ENCODE data around the gene TRPV4. TPM values are rescaled to one million over a fixed set of nuclear protein-coding genes. Genes with fewer than 3 reads are reported as not detected.

The TRPV4 gene
- total and polyA plus RNA-seq, 4 experiments from 2014 or later = 0.17 TPM; not detected in 3

GRCh38 chr12:109816870-109817269, 16.3 kb downstream of the TRPV4 start:
- Mint-ChIP-seq H3K27ac (no peak overlapping the region), H3K9me3 (no peaks in the 10 kb centered on the region), H3K4me3 (no peak overlapping the region), H3K36me3 (no peaks in the 10 kb centered on the region), H3K27me3 (peaks cover 8 to 11% of the 10 kb centered on the region in 2 donors), H3K4me1 (no peaks in the 10 kb centered on the region)
- CTCF ChIA-PET (ENCODE audit: partially characterized antibody) = no interaction called here
- intact Hi-C loops (cut with micrococcal nuclease) = no loop called here
- H3K27ac ChIP-seq (ENCODE audit: low read depth, low read length) = no peak overlapping the region
- no peak for DNase-seq
- H3K4me1 ChIP-seq (ENCODE audit: insufficient read depth, low read length) = no peaks in the 10 kb centered on the region
- H3K36me3 ChIP-seq (ENCODE audit: insufficient read depth, low read length) = no peaks in the 10 kb centered on the region
- no peaks in the 10 kb centered on the region for H3K9me3 ChIP-seq (ENCODE audit: control insufficient read depth in 1 of 2, low read length in 2 of 2)
- no peaks in the 10 kb centered on the region for H3K27me3 ChIP-seq (ENCODE audit: insufficient read depth, low read length)
- H3K4me3 ChIP-seq (ENCODE audit: low read length in 2 of 2) = no peak overlapping the region
- POLR2A ChIA-PET (ENCODE audit: partially characterized antibody) = no interaction called here

GRCh38 chr12:109815757-109816617, 17.2 kb downstream of the TRPV4 start:
- Histone ChIP-seq H3K36me3 (ENCODE audit: insufficient read depth, low read length) (no peaks in the 10 kb centered on the region), H3K9me3 (ENCODE audit: control insufficient read depth in 1 of 2, low read length in 2 of 2) (no peaks in the 10 kb centered on the region), H3K4me1 (ENCODE audit: insufficient read depth, low read length) (no peaks in the 10 kb centered on the region), H3K4me3 (ENCODE audit: low read length in 2 of 2) (no peak overlapping the region), H3K27me3 (ENCODE audit: insufficient read depth, low read length) (no peaks in the 10 kb centered on the region), H3K27ac (ENCODE audit: low read depth, low read length) (no peak overlapping the region)
- CTCF ChIA-PET (ENCODE audit: partially characterized antibody) = interaction anchor here (1.5 to 1.7 kb wide), 2 partner anchors 10 to 29 kb away, joined by 3 to 6 read pairs; no protein-coding TSS in a partner anchor
- intact Hi-C loops (cut with micrococcal nuclease) = no loop called here
- no peak for DNase-seq
- no peak overlapping the region for H3K4me3 Mint-ChIP-seq
- no peaks in the 10 kb centered on the region for H3K36me3 Mint-ChIP-seq
- H3K4me1 Mint-ChIP-seq = no peaks in the 10 kb centered on the region
- POLR2A ChIA-PET (ENCODE audit: partially characterized antibody) = no interaction called here
- no peaks in the 10 kb centered on the region for H3K9me3 Mint-ChIP-seq
- no peak overlapping the region for H3K27ac Mint-ChIP-seq
- H3K27me3 Mint-ChIP-seq = peaks cover 6 to 11% of the 10 kb centered on the region in 2 donors

- H3K27ac ChIP-seq (ENCODE audit: low read depth, low read length) = no peak overlapping the region
- H3K4me3 ChIP-seq (ENCODE audit: low read length in 2 of 2) = no peak overlapping the region
- no peaks in the 10 kb centered on the region for H3K4me1 ChIP-seq (ENCODE audit: insufficient read depth, low read length)
- Mint-ChIP-seq H3K4me3 (no peak overlapping the region), H3K36me3 (no peaks in the 10 kb centered on the region), H3K27me3 (peaks cover 6 to 11% of the 10 kb centered on the region in 2 donors), H3K27ac (no peak overlapping the region), H3K4me1 (no peaks in the 10 kb centered on the region), H3K9me3 (no peaks in the 10 kb centered on the region)
- intact Hi-C loops (cut with micrococcal nuclease) = no loop called here
- no peaks in the 10 kb centered on the region for H3K9me3 ChIP-seq (ENCODE audit: control insufficient read depth in 1 of 2, low read length in 2 of 2)
- H3K36me3 ChIP-seq (ENCODE audit: insufficient read depth, low read length) = no peaks in the 10 kb centered on the region
- DNase-seq = no peak
- CTCF ChIA-PET (ENCODE audit: partially characterized antibody) = interaction anchor here (1.5 to 1.7 kb wide), 2 partner anchors 9 to 30 kb away, joined by 3 to 6 read pairs; no protein-coding TSS in a partner anchor
- POLR2A ChIA-PET (ENCODE audit: partially characterized antibody) = no interaction called here
- H3K27me3 ChIP-seq (ENCODE audit: insufficient read depth, low read length) = no peaks in the 10 kb centered on the region
Observed at GRCh38 chr12:109815225-109815624, 18.0 kb downstream of the TRPV4 start.

GRCh38 chr12:109814600-109815150, 18.5 kb downstream of the TRPV4 start:
- ChIA-PET POLR2A (ENCODE audit: partially characterized antibody) (no interaction called here), CTCF (ENCODE audit: partially characterized antibody) (interaction anchor here (1.7 kb wide), 1 partner anchor 9 kb away, joined by 6 read pairs; no protein-coding TSS in a partner anchor)
- H3K4me3 Mint-ChIP-seq = no peak overlapping the region
- no peak overlapping the region for H3K27ac Mint-ChIP-seq
- H3K27ac ChIP-seq (ENCODE audit: low read depth, low read length) = no peak overlapping the region
- H3K36me3 ChIP-seq (ENCODE audit: insufficient read depth, low read length) = no peaks in the 10 kb centered on the region
- peaks cover 6 to 9% of the 10 kb centered on the region in 2 donors for H3K27me3 Mint-ChIP-seq
- no peaks in the 10 kb centered on the region for H3K9me3 Mint-ChIP-seq
- no peaks in the 10 kb centered on the region for H3K9me3 ChIP-seq (ENCODE audit: control insufficient read depth in 1 of 2, low read length in 2 of 2)
- H3K4me1 ChIP-seq (ENCODE audit: insufficient read depth, low read length) = no peaks in the 10 kb centered on the region
- intact Hi-C loops (cut with micrococcal nuclease) = no loop called here
- no peaks in the 10 kb centered on the region for H3K36me3 Mint-ChIP-seq
- no peak overlapping the region for H3K4me3 ChIP-seq (ENCODE audit: low read length in 2 of 2)
- DNase-seq = no peak
- H3K4me1 Mint-ChIP-seq = no peaks in the 10 kb centered on the region
- no peaks in the 10 kb centered on the region for H3K27me3 ChIP-seq (ENCODE audit: insufficient read depth, low read length)

- intact Hi-C loops (cut with micrococcal nuclease) = no loop called here
- Histone ChIP-seq H3K27ac (ENCODE audit: low read depth, low read length) (no peak overlapping the region), H3K4me1 (ENCODE audit: insufficient read depth, low read length) (no peaks in the 10 kb centered on the region), H3K9me3 (ENCODE audit: control insufficient read depth in 1 of 2, low read length in 2 of 2) (no peaks in the 10 kb centered on the region), H3K27me3 (ENCODE audit: insufficient read depth, low read length) (no peaks in the 10 kb centered on the region), H3K4me3 (ENCODE audit: low read length in 2 of 2) (no peak overlapping the region), H3K36me3 (ENCODE audit: insufficient read depth, low read length) (no peaks in the 10 kb centered on the region)
- peaks cover 3 to 6% of the 10 kb centered on the region in 2 donors for H3K27me3 Mint-ChIP-seq
- no peaks in the 10 kb centered on the region for H3K4me1 Mint-ChIP-seq
- H3K27ac Mint-ChIP-seq = no peak overlapping the region
- no peaks in the 10 kb centered on the region for H3K9me3 Mint-ChIP-seq
- ChIA-PET CTCF (ENCODE audit: partially characterized antibody) (no interaction called here), POLR2A (ENCODE audit: partially characterized antibody) (no interaction called here)
- no peak for DNase-seq
- no peaks in the 10 kb centered on the region for H3K36me3 Mint-ChIP-seq
- H3K4me3 Mint-ChIP-seq = no peak overlapping the region
Observed at GRCh38 chr12:109813810-109814416, 19.3 kb downstream of the TRPV4 start.

GRCh38 chr12:109811624-109811995, 21.6 kb downstream of the TRPV4 start:
- H3K27ac ChIP-seq (ENCODE audit: low read depth, low read length) = no peak overlapping the region
- no peaks in the 10 kb centered on the region for H3K9me3 ChIP-seq (ENCODE audit: control insufficient read depth in 1 of 2, low read length in 2 of 2)
- no peaks in the 10 kb centered on the region for H3K36me3 ChIP-seq (ENCODE audit: insufficient read depth, low read length)
- intact Hi-C loops (cut with micrococcal nuclease) = no loop called here
- no peaks in the 10 kb centered on the region for H3K27me3 Mint-ChIP-seq
- no peaks in the 10 kb centered on the region for H3K4me1 Mint-ChIP-seq
- H3K4me3 ChIP-seq (ENCODE audit: low read length in 2 of 2) = no peak overlapping the region
- POLR2A ChIA-PET (ENCODE audit: partially characterized antibody) = no interaction called here
- no peaks in the 10 kb centered on the region for H3K9me3 Mint-ChIP-seq
- no peaks in the 10 kb centered on the region for H3K36me3 Mint-ChIP-seq
- H3K4me1 ChIP-seq (ENCODE audit: insufficient read depth, low read length) = no peaks in the 10 kb centered on the region
- CTCF ChIA-PET (ENCODE audit: partially characterized antibody) = interaction anchor here (1.5 kb wide), 1 partner anchor 34 kb away, joined by 4 read pairs; no protein-coding TSS in a partner anchor
- no peak overlapping the region for H3K27ac Mint-ChIP-seq
- DNase-seq = no peak
- H3K27me3 ChIP-seq (ENCODE audit: insufficient read depth, low read length) = no peaks in the 10 kb centered on the region
- H3K4me3 Mint-ChIP-seq = no peak overlapping the region

- Histone ChIP-seq H3K27ac (ENCODE audit: low read depth, low read length) (no peak overlapping the region), H3K36me3 (ENCODE audit: insufficient read depth, low read length) (no peaks in the 10 kb centered on the region), H3K4me1 (ENCODE audit: insufficient read depth, low read length) (no peaks in the 10 kb centered on the region), H3K4me3 (ENCODE audit: low read length in 2 of 2) (no peak overlapping the region), H3K9me3 (ENCODE audit: control insufficient read depth in 1 of 2, low read length in 2 of 2) (no peaks in the 10 kb centered on the region), H3K27me3 (ENCODE audit: insufficient read depth, low read length) (no peaks in the 10 kb centered on the region)
- CTCF ChIA-PET (ENCODE audit: partially characterized antibody) = no interaction called here
- Mint-ChIP-seq H3K36me3 (no peaks in the 10 kb centered on the region), H3K4me3 (no peak overlapping the region), H3K27ac (no peak overlapping the region), H3K27me3 (no peaks in the 10 kb centered on the region), H3K9me3 (no peaks in the 10 kb centered on the region), H3K4me1 (no peaks in the 10 kb centered on the region)
- DNase-seq = no peak
- POLR2A ChIA-PET (ENCODE audit: partially characterized antibody) = no interaction called here
- intact Hi-C loops (cut with micrococcal nuclease) = no loop called here
Observed at GRCh38 chr12:109810954-109811623, 22.1 kb downstream of the TRPV4 start.

All from CD4-positive, alpha-beta memory T cell (primary cell).